BJ (cell line): Measurements from ENCODE around the gene MRPL40. TPM values are rescaled to one million over a fixed set of nuclear protein-coding genes. Genes with fewer than 3 reads are reported as not detected.

ENCODE experiments used
- CTCF ChIA-PET: fragments of 350-600 bp; formaldehyde crosslinking; extraction: SDS; loops from one replicate; lab custom pipeline; 2021; ENCODE audit warnings: antibody characterized with exemption, inconsistent platforms; lab: Yijun Ruan, JAX
- POLR2A ChIA-PET: fragments of 300-600 bp; sonication (Branson Sonifier 250); formaldehyde crosslinking; extraction: SDS; loops from one replicate; lab custom pipeline; 2021; ENCODE audit warnings: antibody characterized with exemption; lab: Charles Lee
- DNase-seq: peaks from one replicate; pipeline ENCODE4 v3.0.0-alpha.2; 2011; ENCODE audit warnings: low read depth
- H3K27me3 ChIP-seq: 2 replicates; pipeline ENCODE4 v1.6.0; 2011; ENCODE audit warnings: low read length; ENCODE audit not compliant: control insufficient read depth, insufficient read depth
- H3K36me3 ChIP-seq: 2 replicates; pipeline ENCODE4 v1.5.1; 2011; ENCODE audit warnings: low read length; ENCODE audit not compliant: control insufficient read depth, insufficient read depth
- H3K4me3 ChIP-seq: 2 replicates; pipeline ENCODE4 v1.5.1; 2011; ENCODE audit warnings: low read depth, mild to moderate bottlenecking, control low read depth, low read length
- CTCF ChIP-seq: IDR thresholded peaks from 2 replicates; pipeline ENCODE4 v1.5.1; 2011; ENCODE audit warnings: low read depth, mild to moderate bottlenecking, control low read depth, inconsistent platforms, low read length, moderate library complexity; ENCODE audit not compliant: insufficient read depth
- polyA plus RNA-seq: library from polyadenylated mRNA; depleted of rRNA; stranded (reverse); fragments of >200 nt; gene quantifications from 2 replicates; pipeline ENCODE4 v1.2.3, GENCODE V29; 2011

Gene MRPL40
- polyA plus RNA-seq, 1 experiment = 35.5 TPM

GRCh38 chr22:19455033-19455432 lies 22.7 kb downstream of the MRPL40 start:
- no peak overlapping the region for H3K4me3 ChIP-seq
- no peaks in the 10 kb centered on the region for H3K27me3 ChIP-seq
- POLR2A ChIA-PET = no interaction called here
- CTCF ChIA-PET = interaction anchor here (0.6 kb wide), 1 partner anchor 37 kb away, joined by 3 read pairs; no protein-coding TSS in a partner anchor
- TF ChIP-seq CTCF = no peak
- H3K36me3 ChIP-seq = peaks cover 23% of the 10 kb centered on the region
- no peak for DNase-seq

- no peak for DNase-seq
- H3K27me3 ChIP-seq = no peaks in the 10 kb centered on the region
- peaks cover 23% of the 10 kb centered on the region for H3K36me3 ChIP-seq
- TF ChIP-seq CTCF = no peak
- H3K4me3 ChIP-seq = no peak overlapping the region
- CTCF ChIA-PET = no interaction called here
- POLR2A ChIA-PET = no interaction called here
These were observed 23.4 kb downstream of the MRPL40 start for GRCh38 chr22:19455585-19456370.

- H3K36me3 ChIP-seq = peaks cover 21% of the 10 kb centered on the region
- CTCF ChIA-PET = no interaction called here
- no peak for TF ChIP-seq CTCF
These were observed 24.2 kb downstream of the MRPL40 start for GRCh38 chr22:19456541-19456940.

GRCh38 chr22:19457828-19458428 lies 25.6 kb downstream of the MRPL40 start:
- DNase-seq = no peak
- H3K27me3 ChIP-seq = no peaks in the 10 kb centered on the region
- ChIA-PET CTCF (no interaction called here), POLR2A (no interaction called here)
- no peak for TF ChIP-seq CTCF
- peaks cover 20% of the 10 kb centered on the region for H3K36me3 ChIP-seq
- H3K4me3 ChIP-seq = no peak overlapping the region

More at GRCh38 chr22:19456541-19456940, 24.2 kb downstream of the MRPL40 start:
- POLR2A ChIA-PET = no interaction called here
- no peaks in the 10 kb centered on the region for H3K27me3 ChIP-seq
- H3K4me3 ChIP-seq = no peak overlapping the region
- DNase-seq = no peak

GRCh38 chr22:19460036-19460435 lies 27.7 kb downstream of the MRPL40 start:
- no peaks in the 10 kb centered on the region for H3K27me3 ChIP-seq
- peaks cover 18% of the 10 kb centered on the region for H3K36me3 ChIP-seq
- H3K4me3 ChIP-seq = no peak overlapping the region
- TF ChIP-seq CTCF = no peak
- no peak for DNase-seq
- POLR2A ChIA-PET = interaction anchor here (0.6 kb wide), 1 partner anchor 192 kb away, joined by 9 read pairs; no protein-coding TSS in a partner anchor
- CTCF ChIA-PET = no interaction called here
